A673 (cell line): ENCODE results near the gene MOB3A. TPM values are rescaled to one million over a fixed set of nuclear protein-coding genes. Genes with fewer than 3 reads are reported as not detected.

Experiments used
- BruUV-seq: library from RNA; stranded (reverse); fragments of 400-500 nt; replicated peaks from 2 replicates; lab custom pipeline; 2021; lab: Mats Ljungman, UMichigan
- CTCF ChIA-PET: fragments of 300-600 bp; sonication (Branson Sonifier 250); formaldehyde crosslinking; loops from one replicate; lab custom pipeline; 2022; ENCODE audit warnings: antibody characterized with exemption; lab: Charles Lee
- POLR2A ChIA-PET: fragments of 300-600 bp; sonication (Branson Sonifier 250); formaldehyde crosslinking; loops from one replicate; lab custom pipeline; 2022; ENCODE audit warnings: antibody characterized with exemption; ENCODE audit not compliant: low non-redundant PET; lab: Charles Lee
- DNase-seq: peaks from one replicate; pipeline ENCODE4 v3.0.0-alpha.2; 2015; ENCODE audit warnings: low spot score
- H3K27ac ChIP-seq: fragments of 200-600 bp; sonication (generic); 2 replicates; pipeline ENCODE4 v1.5.1; 2016; ENCODE audit warnings: mixed run types, low read depth, mild to moderate bottlenecking, mixed read lengths, antibody characterized with exemption, low read length; ENCODE audit not compliant: poor library complexity, severe bottlenecking
- H3K27me3 ChIP-seq: fragments of 200-600 bp; sonication (generic); replicated peaks from 2 replicates; pipeline ENCODE4 v1.6.1; 2017; ENCODE audit warnings: mixed run types, low read depth, mild to moderate bottlenecking, mixed read lengths, antibody characterized with exemption, low read length; ENCODE audit not compliant: insufficient read depth, poor library complexity
- H3K36me3 ChIP-seq: fragments of 200-600 bp; sonication (generic); 2 replicates; pipeline ENCODE4 v1.6.1; 2016; ENCODE audit warnings: mixed run types, mild to moderate bottlenecking, mixed read lengths, antibody characterized with exemption, low read length; ENCODE audit not compliant: insufficient read depth, poor library complexity, severe bottlenecking
- H3K4me1 ChIP-seq: fragments of 200-600 bp; sonication (generic); 2 replicates; pipeline ENCODE4 v1.6.1; 2017; ENCODE audit warnings: mixed run types, mild to moderate bottlenecking, mixed read lengths, antibody characterized with exemption, low read length; ENCODE audit not compliant: insufficient read depth, poor library complexity, severe bottlenecking
- H3K4me3 ChIP-seq: fragments of 200-600 bp; sonication (generic); 2 replicates; pipeline ENCODE4 v1.5.1; 2016; ENCODE audit warnings: low read depth, mixed run types, mild to moderate bottlenecking, mixed read lengths, low read length; ENCODE audit not compliant: poor library complexity, severe bottlenecking
- H3K9me3 ChIP-seq: fragments of 200-600 bp; sonication (generic); 2 replicates; pipeline ENCODE4 v1.6.1; 2016; ENCODE audit warnings: mixed run types, low read depth, mild to moderate bottlenecking, mixed read lengths, antibody characterized with exemption, low read length; ENCODE audit not compliant: poor library complexity, severe bottlenecking
- EZH2 ChIP-seq: fragments of 200-600 bp; sonication (generic); IDR thresholded peaks from 2 replicates; pipeline ENCODE4 v1.6.1; 2017; ENCODE audit warnings: borderline replicate concordance, low read depth, mild to moderate bottlenecking, mixed read lengths, antibody characterized with exemption, low read length; ENCODE audit not compliant: poor library complexity, severe bottlenecking
- intact Hi-C: fragments of 100-400 bp; cut with micrococcal nuclease; formaldehyde crosslinking; loops from one replicate; pipeline ENCODE4 v1.10.0; 2022; ENCODE audit not compliant: unreplicated experiment
- total RNA-seq: library from RNA; stranded (reverse); gene quantifications from 2 replicates; pipeline ENCODE4 v1.2.3, GENCODE V29; 2021
- TF ChIP-seq, protein P1 (sequence below): fragments of 300-800, 200-600 bp; sonication (generic); conservative IDR thresholded peaks from 2 replicates; pipeline ENCODE4 v1.5.1; 2017; ENCODE audit warnings: low read depth, mild to moderate bottlenecking, antibody characterized with exemption, low read length, moderate library complexity, mixed read lengths

Gene MOB3A
- total RNA-seq, 1 experiment from 2014 or later = 40.7 TPM

DNA sequence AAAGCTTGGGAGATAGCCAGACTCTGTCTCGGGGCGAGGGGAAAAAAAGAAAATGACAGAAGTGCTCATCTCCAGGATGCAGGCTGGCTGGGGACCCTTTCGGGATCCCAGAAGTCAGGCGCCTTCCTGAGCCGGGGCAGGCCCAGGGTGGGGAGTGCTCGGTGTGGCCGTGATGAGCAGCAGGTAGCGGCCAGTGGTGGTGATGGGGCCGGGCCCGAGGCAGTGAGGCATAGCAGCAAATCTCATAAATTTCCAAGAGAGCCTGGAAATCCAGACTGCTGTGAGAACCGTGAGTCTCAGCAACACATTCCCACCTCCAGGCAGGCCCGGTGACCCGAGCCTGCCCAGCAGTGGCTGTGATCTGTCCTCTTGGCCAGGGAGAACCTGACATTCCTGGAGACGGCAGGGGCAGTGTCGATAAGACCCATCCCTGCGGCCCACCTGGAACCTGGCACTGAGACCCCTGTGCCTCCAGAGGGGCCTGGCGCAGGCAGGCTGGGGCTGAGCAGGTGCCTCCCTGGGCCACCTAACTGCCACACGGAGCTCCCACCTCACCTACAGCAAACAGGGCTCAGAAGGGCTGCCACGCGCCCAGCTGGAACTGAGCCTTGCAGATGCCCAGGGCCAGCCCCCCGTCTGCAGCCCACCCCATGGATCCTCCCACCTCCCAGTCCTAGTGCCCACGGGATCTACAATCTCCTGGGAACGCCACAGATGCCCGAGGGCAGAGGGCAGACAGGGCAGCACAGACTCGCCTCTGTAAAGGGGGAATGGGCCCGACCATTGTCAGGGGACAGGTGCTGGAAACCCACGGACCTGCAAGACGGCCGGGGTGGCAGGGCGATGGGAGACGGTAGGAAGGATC, 24.0 kb upstream of the MOB3A start:
- no peak for TF ChIP-seq EZH2

DNA sequence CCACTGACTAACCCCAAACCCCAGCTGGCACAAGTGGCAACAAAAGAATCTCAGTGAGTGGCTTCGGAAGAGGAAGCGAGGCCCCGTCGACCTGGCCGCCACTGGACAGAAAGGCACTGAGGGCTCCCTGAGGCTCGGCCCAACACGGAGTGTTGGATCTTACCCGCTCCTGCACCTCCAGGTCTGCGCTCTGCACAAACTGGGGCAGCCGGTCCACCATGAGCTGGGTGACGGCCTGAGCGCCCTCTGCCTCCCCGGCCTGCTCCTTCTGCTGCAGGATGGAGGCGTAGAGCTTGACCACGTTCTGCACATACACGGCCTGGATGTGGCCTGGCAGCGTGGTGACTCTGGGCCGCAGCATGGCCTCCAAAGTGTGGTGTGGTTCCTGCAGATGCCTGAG, 22.3 kb upstream of the MOB3A start:
- TF ChIP-seq, protein P1, sequence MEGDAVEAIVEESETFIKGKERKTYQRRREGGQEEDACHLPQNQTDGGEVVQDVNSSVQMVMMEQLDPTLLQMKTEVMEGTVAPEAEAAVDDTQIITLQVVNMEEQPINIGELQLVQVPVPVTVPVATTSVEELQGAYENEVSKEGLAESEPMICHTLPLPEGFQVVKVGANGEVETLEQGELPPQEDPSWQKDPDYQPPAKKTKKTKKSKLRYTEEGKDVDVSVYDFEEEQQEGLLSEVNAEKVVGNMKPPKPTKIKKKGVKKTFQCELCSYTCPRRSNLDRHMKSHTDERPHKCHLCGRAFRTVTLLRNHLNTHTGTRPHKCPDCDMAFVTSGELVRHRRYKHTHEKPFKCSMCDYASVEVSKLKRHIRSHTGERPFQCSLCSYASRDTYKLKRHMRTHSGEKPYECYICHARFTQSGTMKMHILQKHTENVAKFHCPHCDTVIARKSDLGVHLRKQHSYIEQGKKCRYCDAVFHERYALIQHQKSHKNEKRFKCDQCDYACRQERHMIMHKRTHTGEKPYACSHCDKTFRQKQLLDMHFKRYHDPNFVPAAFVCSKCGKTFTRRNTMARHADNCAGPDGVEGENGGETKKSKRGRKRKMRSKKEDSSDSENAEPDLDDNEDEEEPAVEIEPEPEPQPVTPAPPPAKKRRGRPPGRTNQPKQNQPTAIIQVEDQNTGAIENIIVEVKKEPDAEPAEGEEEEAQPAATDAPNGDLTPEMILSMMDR = no peak
- no peak for TF ChIP-seq EZH2
- peaks cover 93% of the 10 kb centered on the region for H3K36me3 ChIP-seq
- H3K27me3 ChIP-seq = no peaks in the 10 kb centered on the region
- ChIA-PET CTCF (no interaction called here), POLR2A (no interaction called here)
- intact Hi-C loops = no loop called here
- no TSS peak for BruUV-seq
- H3K27ac ChIP-seq = no peak overlapping the region
- DNase-seq = no peak
- H3K4me3 ChIP-seq = no peak overlapping the region
- H3K9me3 ChIP-seq = no peaks in the 10 kb centered on the region
- no peaks in the 10 kb centered on the region for H3K4me1 ChIP-seq

More for the DNA sequence above, 24.0 kb upstream of the MOB3A start:
- no peak overlapping the region for H3K4me3 ChIP-seq
- intact Hi-C loops = no loop called here
- H3K27ac ChIP-seq = no peak overlapping the region
- BruUV-seq = no TSS peak
- H3K9me3 ChIP-seq = no peaks in the 10 kb centered on the region
- no peaks in the 10 kb centered on the region for H3K4me1 ChIP-seq
- ChIA-PET POLR2A (no interaction called here), CTCF (no interaction called here)
- H3K36me3 ChIP-seq = peaks cover 83% of the 10 kb centered on the region
- DNase-seq = no peak
- no peaks in the 10 kb centered on the region for H3K27me3 ChIP-seq

- no TSS peak for BruUV-seq
- H3K27ac ChIP-seq = no peak overlapping the region
- no peaks in the 10 kb centered on the region for H3K9me3 ChIP-seq
- ChIA-PET POLR2A (no interaction called here), CTCF (no interaction called here)
- DNase-seq = no peak
- H3K4me3 ChIP-seq = no peak overlapping the region
- intact Hi-C loops = no loop called here
- H3K36me3 ChIP-seq = peaks cover 90% of the 10 kb centered on the region
- H3K27me3 ChIP-seq = no peaks in the 10 kb centered on the region
- TF ChIP-seq, protein P1 = no peak
- no peak for TF ChIP-seq EZH2
- no peaks in the 10 kb centered on the region for H3K4me1 ChIP-seq
Measured at GRCh38 chr19:2117215-2117960, 21.3 kb upstream of the MOB3A start.
